Measurements from ENCODE around the gene LOXL1.

Gene LOXL1

DNA sequence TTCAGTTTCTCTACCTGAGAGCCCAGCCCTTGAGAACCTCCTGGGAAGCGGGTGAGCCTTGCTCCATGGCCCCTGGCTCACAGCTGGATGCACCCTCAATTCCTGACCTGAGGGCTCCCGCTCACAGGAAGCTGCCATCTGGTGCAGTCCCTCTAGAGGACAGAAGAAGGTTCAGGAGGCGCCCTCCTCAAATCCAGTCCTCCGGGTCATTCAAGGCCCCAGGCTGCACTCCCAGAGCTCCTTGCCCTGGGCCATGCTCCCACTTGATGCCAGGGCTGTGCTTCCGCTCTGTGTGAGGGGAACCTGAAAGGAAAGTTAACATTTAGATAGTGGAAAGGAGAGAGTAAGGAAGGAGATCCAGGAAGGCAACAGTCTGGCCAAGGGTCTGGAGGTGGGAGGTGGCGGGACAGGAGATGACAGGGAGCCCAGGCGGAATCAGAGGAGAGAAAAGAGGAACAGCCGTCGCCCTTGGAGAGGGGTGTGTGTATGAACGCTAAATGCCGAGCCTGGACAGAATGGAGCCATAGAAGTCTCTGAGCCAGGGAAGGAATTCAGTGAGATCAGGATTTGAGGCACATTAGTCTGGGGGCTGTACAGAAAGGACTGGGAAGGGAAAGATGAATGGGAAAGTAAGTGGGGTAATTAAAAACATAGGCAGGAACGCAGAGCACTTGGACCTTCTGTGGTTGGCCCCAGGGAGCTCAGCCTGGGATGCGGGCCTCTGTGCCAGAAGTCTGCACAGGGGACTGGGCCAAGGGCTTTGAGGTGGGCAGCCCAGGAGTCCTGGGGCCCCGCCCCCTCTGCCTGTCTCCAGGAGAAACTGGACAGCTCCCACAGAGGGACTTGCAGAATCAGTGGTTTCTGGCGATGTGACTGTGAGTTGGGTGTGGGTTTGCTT is 26.8 kb upstream of the LOXL1 start:
- DNase-seq: no peak

DNA sequence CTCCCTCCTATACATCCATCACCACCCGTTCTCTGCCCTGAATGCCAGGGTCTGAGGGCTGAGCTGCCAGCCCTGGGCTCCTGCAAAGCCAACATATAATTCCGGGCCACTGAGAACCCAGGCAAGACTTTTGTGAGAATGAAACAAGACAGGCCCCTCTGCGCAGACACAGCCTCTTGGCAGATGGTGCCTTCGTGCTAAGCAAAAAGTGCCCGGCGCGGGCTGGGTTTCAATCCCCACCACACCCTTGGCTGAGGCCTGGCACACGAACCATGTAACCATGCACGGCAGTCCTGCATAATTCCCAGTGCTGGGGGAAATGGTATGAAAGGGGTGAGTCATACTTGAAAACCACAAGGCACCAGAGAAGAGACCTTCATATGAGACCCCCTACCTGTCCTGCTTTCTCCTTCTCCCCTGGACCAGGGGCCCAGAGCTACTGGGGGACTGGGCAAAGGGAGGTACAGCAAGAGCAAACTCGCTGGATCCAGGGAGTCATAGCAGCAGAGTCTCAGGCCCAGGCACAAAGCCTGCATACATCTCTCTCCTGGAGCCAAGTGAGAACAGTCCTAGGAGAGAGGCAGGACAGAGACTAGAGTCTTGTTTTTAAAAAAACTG is 26.1 kb upstream of the LOXL1 start:
- no peak for DNase-seq

DNA sequence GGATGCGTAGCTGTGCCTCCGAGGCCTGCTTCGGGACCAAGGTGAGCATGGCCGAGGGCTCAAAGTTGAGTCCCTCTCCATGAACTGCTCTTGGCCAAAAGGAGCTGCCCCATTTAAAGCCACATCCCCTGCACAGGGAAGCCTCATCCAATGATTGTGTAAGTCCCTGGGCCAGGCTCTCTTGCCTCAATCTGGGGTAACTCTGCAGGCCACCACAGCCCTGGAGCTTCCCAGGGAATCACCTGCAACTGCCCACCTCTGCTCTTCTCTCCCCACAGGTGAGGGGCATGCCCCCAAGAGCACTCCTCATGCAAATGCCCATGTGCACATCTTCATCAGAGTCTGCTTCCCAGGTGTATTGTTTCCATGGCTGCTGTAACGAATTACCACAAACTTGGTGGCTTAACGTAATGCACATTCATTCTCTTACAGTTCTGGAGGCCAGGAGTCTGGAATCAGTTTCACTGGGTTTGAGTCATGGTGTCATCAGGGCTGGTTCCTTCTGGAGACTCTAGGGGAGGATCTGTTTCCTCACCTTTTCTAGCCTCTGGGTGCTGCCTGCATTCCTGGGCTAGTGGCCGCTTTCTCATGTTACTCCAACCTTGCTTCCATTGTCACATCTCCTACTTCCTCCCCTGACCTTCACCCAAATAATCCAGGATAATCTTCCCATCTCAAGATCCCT is 25.0 kb upstream of the LOXL1 start:
- DNase-seq: no peak

DNA sequence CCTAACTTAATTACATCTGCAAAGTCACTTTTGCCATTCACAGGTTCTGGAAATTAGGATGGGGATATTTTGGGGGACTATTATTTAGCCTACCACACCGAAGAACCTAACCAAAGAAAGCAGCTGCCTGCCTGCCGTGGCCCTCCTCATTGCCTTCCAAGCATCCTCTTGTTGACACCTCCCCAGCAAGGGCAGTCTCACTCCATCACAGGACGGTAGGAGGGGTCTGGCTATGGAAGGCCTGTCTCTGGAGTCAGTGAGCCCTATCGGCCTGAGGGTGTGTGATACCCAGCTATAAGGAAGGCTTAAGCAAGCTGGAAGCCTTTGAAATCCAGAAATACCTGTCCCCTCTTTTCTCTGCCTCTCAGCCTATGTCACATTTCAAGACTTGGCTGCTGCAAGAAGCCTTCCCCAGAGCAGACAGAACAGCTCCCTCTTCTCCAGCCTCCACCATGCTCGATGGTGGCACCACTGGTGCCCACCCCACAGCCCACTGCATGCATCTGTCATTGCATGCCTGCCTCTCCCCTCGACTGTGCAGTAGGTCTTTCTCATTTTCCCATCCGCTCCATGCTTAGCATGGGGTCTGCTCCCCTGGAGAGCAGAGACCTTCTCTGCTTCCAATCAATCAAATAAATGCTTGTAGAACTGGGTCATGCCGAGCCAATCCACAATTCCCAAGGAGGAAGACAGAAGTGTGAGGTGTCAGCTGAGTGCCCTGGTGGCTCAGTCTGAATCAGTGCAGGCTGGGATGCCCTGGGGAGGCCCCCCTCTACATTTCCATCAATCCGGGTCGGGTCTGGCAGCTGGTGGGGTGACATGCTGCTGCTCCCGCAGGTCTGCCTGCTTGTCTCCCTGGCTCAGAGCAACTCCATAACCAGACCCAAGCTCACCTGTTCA is 23.9 kb upstream of the LOXL1 start:
- DNase-seq: no peak

DNA sequence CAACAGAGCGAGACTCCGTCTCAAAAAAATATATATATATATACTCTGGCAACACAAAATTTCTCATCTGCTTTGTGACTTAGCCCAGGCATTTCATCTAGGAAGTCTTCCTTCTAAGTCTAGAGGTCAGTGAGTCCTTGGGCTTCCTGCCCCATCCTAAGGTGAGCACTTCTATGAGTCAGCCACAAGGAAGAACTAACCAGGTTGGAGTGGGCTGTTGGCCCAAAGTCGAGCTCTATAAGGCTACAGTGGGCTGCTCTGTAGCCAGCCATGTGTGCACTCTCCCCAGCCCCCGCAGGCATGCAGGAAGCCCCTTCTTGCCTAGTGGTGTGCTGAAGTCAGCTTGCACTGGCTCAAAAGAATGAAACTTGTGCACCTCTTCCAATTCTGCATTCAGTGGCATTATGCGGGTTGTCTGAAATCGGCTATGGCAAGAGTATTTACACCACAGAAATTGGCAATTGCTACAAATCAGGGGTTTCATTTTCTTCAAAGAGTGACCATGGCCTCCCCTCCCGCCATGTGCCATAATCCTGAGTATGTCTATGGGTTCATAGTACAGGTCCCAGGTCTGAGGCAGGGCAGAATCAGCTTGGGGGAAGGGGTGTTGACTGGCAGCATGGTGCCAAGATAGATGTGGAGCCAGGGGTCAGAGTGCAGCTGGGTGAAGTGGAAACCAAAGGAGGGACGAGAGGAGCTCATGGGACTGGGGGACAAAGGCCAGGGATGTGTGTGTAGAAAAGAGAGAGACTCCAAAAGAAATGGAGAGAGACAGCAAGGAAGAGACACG is 22.0 kb upstream of the LOXL1 start:
- no peak for DNase-seq

DNA sequence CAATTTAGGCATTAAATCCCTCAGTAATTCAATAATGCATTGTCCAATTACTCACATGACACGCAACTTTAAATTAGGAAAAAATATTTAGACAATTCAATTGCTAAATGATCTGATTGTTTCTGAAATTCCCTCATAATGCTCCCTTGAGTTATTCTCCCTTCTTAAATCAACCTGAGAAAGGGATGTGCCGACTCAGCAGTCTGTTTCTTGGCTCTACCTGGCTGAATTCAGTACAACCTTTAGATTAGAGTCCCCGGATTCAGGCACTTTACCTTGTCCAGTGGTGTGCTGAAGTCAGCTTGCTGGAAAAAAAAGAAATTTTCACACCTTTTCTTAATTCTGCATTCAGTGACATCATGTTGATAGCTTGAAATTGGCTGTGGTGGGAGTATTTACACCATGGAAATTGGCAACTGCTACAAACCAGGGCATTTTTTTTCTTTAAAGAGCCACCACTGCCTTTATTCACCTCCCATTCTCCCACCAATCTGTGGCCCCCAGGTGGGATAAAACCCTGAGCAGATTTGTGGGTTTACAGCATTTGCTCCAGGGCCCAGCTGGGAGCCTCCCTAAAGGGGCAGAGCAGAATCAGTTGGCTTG is 20.9 kb upstream of the LOXL1 start:
- no peak for DNase-seq

DNA sequence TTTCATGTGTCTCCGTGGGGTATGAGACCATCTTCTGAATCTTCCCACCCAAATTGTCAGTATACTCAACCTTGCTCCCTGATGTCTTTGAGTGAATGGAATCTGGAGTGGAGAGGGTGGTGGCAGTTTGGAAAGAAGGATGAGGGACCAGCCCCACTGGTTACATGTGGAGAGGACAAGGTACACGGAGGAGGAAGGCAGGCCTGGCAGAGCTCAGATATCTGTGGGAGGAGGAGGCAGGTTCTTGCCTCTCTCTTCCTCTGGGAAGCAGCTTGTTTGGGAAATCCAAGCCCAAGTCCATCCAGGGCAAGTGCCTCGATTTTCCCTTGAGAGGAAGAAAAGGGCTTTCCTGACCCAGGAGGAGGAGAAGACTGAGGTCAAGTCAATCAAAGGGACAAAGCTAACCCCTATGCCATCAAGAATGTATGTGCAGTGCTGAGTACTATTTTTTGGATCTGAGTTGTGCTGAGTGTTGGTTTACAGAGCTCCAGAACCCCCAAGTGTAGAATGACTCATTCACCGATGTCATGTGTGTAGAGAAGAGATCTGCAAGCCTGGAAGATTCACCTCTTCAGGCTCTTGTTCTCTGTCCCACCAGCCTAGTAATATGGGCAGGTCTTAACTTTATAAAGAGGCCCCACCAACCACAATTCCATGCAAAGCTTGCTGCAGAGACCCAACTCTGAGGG is 19.8 kb upstream of the LOXL1 start:
- DNase-seq: no peak

DNA sequence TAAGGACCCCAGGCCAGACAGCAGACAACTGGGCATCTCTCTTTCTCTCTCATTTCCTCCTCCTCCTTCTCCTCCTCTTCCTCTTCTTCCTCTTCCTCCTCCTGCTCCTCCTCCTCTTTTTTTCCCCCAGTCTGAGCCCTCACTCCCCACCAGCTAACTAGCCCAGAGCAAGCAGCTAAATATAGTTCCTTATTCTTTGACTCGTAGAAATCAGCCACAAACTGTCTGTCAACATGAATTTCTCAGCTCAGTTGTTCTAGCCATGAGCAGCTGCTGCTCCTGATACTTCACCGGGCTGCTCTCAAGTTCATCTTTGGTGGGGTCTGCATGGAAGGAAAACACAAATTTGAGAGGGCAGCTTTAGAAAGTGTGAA is 19.2 kb upstream of the LOXL1 start:
- DNase-seq: no peak

DNA sequence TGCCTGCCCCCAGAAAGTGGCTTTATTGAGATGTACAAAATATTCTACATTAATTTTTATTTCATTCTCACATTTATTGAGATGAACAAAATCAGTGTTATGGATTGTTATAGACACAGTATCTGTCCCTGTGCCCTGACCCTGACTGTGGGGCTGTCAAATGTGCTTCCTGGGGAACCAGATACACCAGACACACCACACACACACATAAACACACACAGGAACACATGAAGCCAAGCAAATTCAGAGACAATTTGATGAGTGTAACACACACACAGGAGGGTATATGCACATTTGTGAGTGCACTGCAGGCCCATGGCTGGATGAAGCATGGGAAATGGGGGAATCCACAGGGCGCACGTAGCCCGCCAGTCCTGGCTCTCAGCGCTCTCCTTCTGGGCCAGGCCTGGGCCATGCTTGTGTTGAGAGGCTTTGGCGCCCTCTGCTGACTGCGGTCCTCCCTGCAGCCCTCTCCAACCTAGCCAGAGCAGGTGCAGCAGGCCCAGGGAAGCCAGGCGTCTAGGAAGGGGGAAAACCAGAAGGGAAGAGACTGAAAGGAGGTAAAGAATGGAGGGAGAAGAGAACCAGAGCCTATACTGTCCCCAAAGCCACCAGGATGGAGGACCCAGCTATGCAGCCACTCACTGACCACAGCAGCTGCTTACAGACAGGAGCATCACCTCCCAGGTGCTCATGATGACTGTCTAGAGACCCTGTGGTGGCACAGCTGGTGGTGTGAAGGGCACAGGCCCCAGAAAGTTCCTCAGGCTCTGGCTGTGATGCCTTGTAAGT is 18.0 kb upstream of the LOXL1 start:
- DNase-seq: peak in 1 of 2 experiments; percentile 45

DNA sequence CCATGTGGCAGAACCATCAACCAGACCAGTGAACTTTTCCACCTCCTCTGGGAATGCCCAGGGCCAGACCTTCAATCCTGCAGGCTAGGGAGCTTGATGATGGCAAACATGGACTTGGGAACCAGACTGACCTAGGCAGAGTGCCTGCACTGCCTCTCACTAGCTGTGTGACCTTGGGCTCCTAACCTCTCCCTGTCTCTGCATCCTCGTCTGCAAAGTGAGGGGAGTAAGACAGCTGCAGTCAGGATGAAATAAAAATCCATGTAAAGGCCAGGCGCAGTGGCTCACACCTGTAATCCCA is 17.5 kb upstream of the LOXL1 start:
- no peak for DNase-seq

DNA sequence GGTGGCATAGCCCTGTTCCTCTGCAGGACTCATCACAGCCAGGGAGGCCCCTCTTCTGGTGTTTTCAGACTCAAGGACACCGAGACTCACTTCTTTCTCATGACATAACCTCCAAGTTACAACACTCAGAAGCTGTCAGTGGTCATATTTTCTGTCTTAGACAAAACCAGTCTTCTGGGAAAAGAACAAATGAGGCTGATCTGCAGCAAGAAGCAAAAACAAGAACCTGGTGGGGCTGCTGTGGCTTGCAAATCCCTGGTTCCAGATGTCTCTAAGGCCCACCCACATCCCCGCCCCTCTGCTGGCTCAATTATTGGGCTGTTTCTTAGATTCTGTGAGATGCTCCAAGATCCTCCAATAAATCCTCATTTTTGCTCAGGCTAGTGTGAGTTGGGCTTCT is 16.6 kb upstream of the LOXL1 start:
- DNase-seq: no peak

DNA sequence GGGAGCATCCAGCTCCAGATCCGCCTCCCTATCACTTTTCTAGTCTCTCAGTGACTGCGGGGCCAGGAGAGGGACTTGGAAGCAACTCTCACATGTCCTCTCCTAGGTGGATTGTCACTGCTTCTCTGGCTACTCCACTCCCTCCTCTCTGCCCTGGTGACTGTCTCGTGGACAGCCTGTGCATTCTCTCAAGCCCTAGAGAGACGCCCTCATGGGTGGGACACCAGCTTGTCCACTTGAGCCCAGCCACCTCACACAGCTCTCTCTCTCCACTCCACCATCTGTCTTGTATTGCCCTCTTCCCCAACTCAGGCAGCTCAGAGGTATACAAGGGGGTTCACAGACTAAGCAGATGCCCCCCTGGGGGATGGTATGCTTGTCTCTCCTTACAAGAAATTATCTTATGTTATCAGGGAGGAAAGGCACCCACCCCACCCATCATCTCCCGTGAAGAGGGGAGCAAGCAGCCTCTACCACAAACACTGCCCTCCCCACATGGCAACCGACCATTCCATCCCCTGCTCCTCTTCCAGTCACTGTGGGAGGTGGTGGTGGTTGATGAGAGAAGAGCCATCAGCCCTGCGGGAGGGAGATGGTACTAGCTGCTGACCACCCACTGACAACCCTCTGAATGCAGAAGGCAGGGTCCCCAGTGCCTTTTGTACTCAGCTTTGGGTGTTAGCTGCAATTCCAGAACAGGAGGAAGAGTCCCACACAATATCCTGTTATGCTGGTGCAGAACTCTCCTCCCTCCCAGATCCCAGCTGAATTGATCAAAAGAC is 15.5 kb upstream of the LOXL1 start:
- DNase-seq: no peak

DNA sequence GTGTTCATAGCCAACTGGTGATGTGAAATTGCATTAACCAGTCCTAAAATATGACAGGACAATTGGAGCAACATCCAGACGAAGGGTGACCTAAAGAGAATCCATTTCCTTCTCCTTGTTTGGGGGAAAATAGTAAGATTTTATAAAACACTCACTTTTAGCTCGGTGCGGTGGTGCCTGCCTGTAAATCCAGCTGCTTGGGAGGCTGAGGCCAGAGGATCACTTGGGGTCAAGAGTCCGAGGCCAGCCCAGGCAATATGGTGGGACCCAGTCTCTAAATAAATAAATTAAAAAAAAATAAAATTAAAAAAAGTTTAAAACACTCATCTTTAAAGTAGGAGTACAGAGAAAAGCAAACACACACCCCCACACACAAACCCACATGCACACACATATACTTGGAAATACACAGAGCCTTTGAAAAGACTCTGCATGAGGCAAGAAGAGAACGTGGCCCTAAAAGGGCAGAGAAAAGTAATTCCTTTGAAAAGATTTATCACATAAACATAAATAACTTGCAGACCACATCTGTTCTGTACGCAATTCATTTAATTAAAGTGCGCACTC is 14.1 kb upstream of the LOXL1 start:
- DNase-seq: no peak

DNA sequence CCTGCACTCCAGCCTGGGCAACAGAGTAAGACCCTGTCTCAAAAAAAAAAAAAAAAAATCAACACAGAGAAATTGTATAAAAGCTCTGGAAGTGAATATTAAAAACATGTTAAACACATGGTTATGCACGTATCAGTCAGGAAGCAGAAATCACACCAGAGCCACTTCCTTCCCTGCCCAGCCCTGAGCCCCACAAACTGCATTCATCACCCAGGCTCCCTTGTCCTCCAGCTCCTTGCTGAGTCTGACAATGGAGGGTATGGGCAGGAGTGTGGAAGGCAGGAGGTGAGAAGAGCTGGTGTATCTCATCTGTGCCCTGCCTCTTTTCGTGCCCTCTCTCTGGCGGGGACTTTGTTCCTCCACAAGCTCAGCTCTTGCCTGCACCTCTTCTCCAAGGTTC is 12.1 kb upstream of the LOXL1 start:
- DNase-seq: no peak

DNA sequence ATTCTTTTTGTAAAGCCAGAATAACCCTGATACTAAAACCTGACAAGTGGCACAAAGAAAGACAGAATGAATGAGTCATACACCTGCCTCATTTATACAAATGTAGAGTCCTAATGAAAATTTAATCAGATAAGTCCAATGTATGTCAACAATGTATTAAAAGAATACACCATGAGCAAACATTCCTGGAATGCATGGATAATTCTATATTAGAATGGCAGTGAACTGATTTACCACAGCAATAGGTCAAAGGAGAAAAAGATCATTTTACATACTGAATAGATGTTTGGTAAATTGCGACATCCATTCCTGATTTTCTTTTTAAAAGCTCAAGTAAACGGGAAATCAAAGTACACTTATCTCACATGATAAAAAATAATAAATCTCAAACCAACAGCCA is 11.2 kb upstream of the LOXL1 start:
- no peak for DNase-seq

DNA sequence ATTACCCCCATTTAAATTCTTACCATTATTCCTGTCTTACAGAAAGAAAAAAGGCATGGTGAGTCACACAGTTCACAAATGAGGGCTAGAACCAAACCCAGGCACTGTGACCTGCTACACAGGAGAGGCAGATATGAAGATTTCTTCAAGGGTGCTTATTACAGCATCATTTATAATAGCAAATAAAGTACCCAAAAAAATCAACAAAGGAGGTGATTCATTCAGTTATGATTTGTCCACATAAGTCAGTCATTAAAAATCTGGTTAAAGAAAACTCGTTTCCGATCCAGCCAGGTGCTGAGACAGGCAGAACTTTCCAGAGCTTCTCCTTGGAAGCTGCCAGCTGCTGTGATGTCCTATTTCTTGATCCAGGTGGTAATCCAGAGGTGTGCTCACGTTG is 7.5 kb upstream of the LOXL1 start:
- no peak for DNase-seq

DNA sequence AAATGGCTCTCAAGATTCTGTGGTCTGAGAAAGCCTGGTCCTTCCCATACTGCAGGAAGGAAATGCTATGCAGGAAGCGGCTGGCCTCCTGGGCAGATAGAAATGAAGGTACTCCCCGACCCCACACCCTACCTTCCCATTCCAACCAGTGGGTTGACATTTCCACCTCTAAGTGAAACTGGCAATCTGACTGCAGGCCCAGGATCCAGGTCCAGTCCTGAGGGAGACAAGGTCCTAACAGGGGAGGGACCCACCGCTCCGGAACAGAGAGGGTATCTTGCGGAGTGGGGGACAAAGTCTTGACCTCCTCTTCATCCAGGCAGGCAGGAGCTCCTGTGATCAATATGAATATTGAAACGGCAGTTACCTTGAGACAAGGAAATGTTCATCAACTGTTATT is 6.6 kb upstream of the LOXL1 start:
- DNase-seq: no peak

DNA sequence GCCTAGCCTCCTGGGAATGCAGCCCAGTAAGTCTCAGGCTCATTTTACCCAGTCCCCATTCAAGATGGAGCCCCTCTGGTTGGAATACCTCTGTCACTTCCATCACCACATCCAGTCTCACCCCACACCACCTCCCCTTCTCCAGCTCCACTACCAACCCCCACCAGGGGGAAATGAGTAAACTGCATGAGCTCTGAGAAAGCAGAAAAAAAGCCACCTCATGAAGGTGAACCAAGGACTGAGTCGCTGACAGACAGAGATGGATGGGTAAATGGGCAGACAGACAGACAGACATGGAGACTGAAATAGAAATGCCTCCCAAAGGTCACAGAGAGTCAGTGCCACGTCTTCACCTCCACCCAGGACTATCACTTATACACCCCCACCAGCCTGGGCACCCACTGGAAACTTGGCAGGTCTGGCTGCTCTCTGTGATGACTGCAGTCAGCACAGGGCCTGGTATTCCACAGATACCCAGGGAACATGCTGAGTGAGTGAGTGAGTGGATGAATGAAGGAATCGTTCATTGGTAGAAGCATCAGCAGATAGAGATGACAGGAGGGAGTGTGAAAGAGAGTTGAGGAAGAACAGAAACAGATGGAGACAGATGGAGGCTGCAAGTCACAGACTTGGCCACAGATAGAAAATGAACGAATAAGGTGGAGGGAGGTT is 4.9 kb upstream of the LOXL1 start:
- no peak for DNase-seq

Data from SW 1271 (cell line).